GM18519 (cell line): ENCODE measurements around the gene TMEM167A.
A peak's percentile ranks its signal among the peaks of the same experiment; 100 is the strongest.

Experiments
- ATAC-seq: cut with Tn5 transposase; IDR thresholded peaks from one replicate; pipeline ENCODE4 v1.9.1; 2021; ENCODE audit warnings: mild to moderate bottlenecking, moderate library complexity; ENCODE audit not compliant: unreplicated experiment, low FRiP score

The TMEM167A gene

GRCh38 chr5:83036991-83037575 lies 40.1 kb downstream of the TMEM167A start:
- ATAC-seq = no peak

- no peak for ATAC-seq
Measured at GRCh38 chr5:83035373-83036100, 41.7 kb downstream of the TMEM167A start.

- no peak for ATAC-seq
Measured at GRCh38 chr5:83034528-83035207, 42.5 kb downstream of the TMEM167A start.

GRCh38 chr5:83034036-83034435 lies 43.2 kb downstream of the TMEM167A start:
- no peak for ATAC-seq

- no peak for ATAC-seq
Measured at GRCh38 chr5:83031381-83031780, 45.8 kb downstream of the TMEM167A start.

GRCh38 chr5:83029912-83030311 lies 47.3 kb downstream of the TMEM167A start:
- ATAC-seq = no peak

- ATAC-seq = peak; percentile 91
Measured at GRCh38 chr5:83026930-83027687, 50.1 kb downstream of the TMEM167A start.

- ATAC-seq = no peak
Measured at GRCh38 chr5:83026516-83026915, 50.7 kb downstream of the TMEM167A start.

GRCh38 chr5:83025690-83026478 lies 51.3 kb downstream of the TMEM167A start:
- no peak for ATAC-seq

GRCh38 chr5:83022334-83022733 lies 54.9 kb downstream of the TMEM167A start:
- ATAC-seq = no peak

- ATAC-seq = no peak
Measured at GRCh38 chr5:83015676-83016075, 61.5 kb downstream of the TMEM167A start.

GRCh38 chr5:83011985-83012384 lies 65.2 kb downstream of the TMEM167A start:
- ATAC-seq = peak; percentile 100

- no peak for ATAC-seq
Measured at GRCh38 chr5:83009408-83009807, 67.8 kb downstream of the TMEM167A start.

- no peak for ATAC-seq
Measured at GRCh38 chr5:83007755-83008154, 69.4 kb downstream of the TMEM167A start.

- no peak for ATAC-seq
Measured at GRCh38 chr5:83006683-83007283, 70.4 kb downstream of the TMEM167A start.

- ATAC-seq = no peak
Measured at GRCh38 chr5:83003791-83004190, 73.4 kb downstream of the TMEM167A start.
